NK-92 (cell line): ENCODE data around the gene SLC9A9.

ENCODE experiments used
- DNase-seq: peaks from one replicate; lab custom pipeline; 2025; ENCODE audit not compliant: unreplicated experiment; lab: John Stamatoyannopoulos, UW

Gene SLC9A9

GRCh38 chr3:143603774-143604173 lies 244.5 kb downstream of the SLC9A9 start:
- no peak for DNase-seq

- DNase-seq: no peak
Measured at GRCh38 chr3:143601723-143602484, 246.4 kb downstream of the SLC9A9 start.

GRCh38 chr3:143600756-143601718 lies 247.2 kb downstream of the SLC9A9 start:
- no peak for DNase-seq

GRCh38 chr3:143597774-143598652 lies 250.3 kb downstream of the SLC9A9 start:
- no peak for DNase-seq

GRCh38 chr3:143596957-143597642 lies 251.2 kb downstream of the SLC9A9 start:
- DNase-seq: no peak

GRCh38 chr3:143595456-143596077 lies 252.7 kb downstream of the SLC9A9 start:
- DNase-seq: no peak

- no peak for DNase-seq
Measured at GRCh38 chr3:143594206-143594605, 254.1 kb downstream of the SLC9A9 start.

GRCh38 chr3:143590660-143591059 lies 257.6 kb downstream of the SLC9A9 start:
- DNase-seq: no peak

- no peak for DNase-seq
Measured at GRCh38 chr3:143586576-143586975, 261.7 kb downstream of the SLC9A9 start.

- no peak for DNase-seq
Measured at GRCh38 chr3:143585720-143586456, 262.4 kb downstream of the SLC9A9 start.

GRCh38 chr3:143584474-143584873 lies 263.8 kb downstream of the SLC9A9 start:
- DNase-seq: no peak

- DNase-seq: no peak
Measured at GRCh38 chr3:143581972-143582722, 266.1 kb downstream of the SLC9A9 start.

- no peak for DNase-seq
Measured at GRCh38 chr3:143578810-143579435, 269.3 kb downstream of the SLC9A9 start.

GRCh38 chr3:143576568-143577270 lies 271.5 kb downstream of the SLC9A9 start:
- no peak for DNase-seq

GRCh38 chr3:143574933-143575332 lies 273.3 kb downstream of the SLC9A9 start:
- no peak for DNase-seq

GRCh38 chr3:143573610-143574303 lies 274.5 kb downstream of the SLC9A9 start:
- no peak for DNase-seq

GRCh38 chr3:143571548-143571947 lies 276.7 kb downstream of the SLC9A9 start:
- no peak for DNase-seq
